Astrocyte (in vitro differentiated cells and primary cell): ENCODE data around the gene NKX6-1. TPM values are rescaled to one million over a fixed set of nuclear protein-coding genes. Genes with fewer than 3 reads are reported as not detected.
A peak's percentile ranks its signal among the peaks of the same experiment; 100 is the strongest.

Source experiments
- DNase-seq: peaks from one replicate; pipeline ENCODE4 v3.0.0-alpha.2; 2010; ENCODE audit warnings: low read depth
- FAIRE-seq: peaks from 2 replicates; lab custom pipeline; 2011; peaks lifted over from hg19 to GRCh38; lab: Jason Lieb, UNC
- H2AFZ ChIP-seq: 2 replicates; pipeline ENCODE4 v1.6.0; 2012; ENCODE audit warnings: low read depth, low read length, inconsistent platforms
- H3K27ac ChIP-seq: 2 replicates; pipeline ENCODE4 v1.5.1; 2011; ENCODE audit warnings: low read depth, low read length, inconsistent platforms
- H3K27me3 ChIP-seq: 2 replicates; pipeline ENCODE4 v1.6.0; 2011; ENCODE audit warnings: low read length, inconsistent platforms; ENCODE audit not compliant: insufficient read depth
- H3K36me3 ChIP-seq: 2 replicates; pipeline ENCODE4 v1.5.1; 2011; ENCODE audit warnings: low read length, inconsistent platforms; ENCODE audit not compliant: insufficient read depth
- H3K4me1 ChIP-seq: 2 replicates; pipeline ENCODE4 v1.5.1; 2011; ENCODE audit warnings: low read length, inconsistent platforms; ENCODE audit not compliant: insufficient read depth
- H3K4me2 ChIP-seq: 2 replicates; pipeline ENCODE4 v1.6.0; 2012; ENCODE audit warnings: low read length, inconsistent platforms
- H3K4me3 ChIP-seq: 2 replicates; pipeline ENCODE4 v1.5.1; 2011; ENCODE audit warnings: low read depth, mild to moderate bottlenecking, low read length, inconsistent platforms; ENCODE audit not compliant: insufficient read depth
- H3K79me2 ChIP-seq: 2 replicates; pipeline ENCODE4 v1.6.0; 2012; ENCODE audit warnings: mild to moderate bottlenecking, low read length, inconsistent platforms; ENCODE audit not compliant: insufficient read depth
- H3K9ac ChIP-seq: 2 replicates; pipeline ENCODE4 v1.6.0; 2012; ENCODE audit warnings: mild to moderate bottlenecking, low read length, inconsistent platforms
- H3K9me3 ChIP-seq: 2 replicates; pipeline ENCODE4 v1.5.1; 2012; ENCODE audit warnings: low read depth, mild to moderate bottlenecking, low read length, inconsistent platforms; ENCODE audit not compliant: insufficient read depth
- H4K20me1 ChIP-seq: 2 replicates; pipeline ENCODE4 v1.6.0; 2012; ENCODE audit warnings: low read length, inconsistent platforms; ENCODE audit not compliant: insufficient read depth
- H3K27ac Mint-ChIP-seq: one replicate; pipeline ENCODE4 v1.8.0; 2021; ENCODE audit warnings: mild to moderate bottlenecking, mixed read lengths; ENCODE audit not compliant: unreplicated experiment
- H3K27me3 Mint-ChIP-seq: one replicate; pipeline ENCODE4 v1.8.0; 2021; ENCODE audit warnings: low read depth, mixed read lengths; ENCODE audit not compliant: unreplicated experiment
- H3K36me3 Mint-ChIP-seq: one replicate; pipeline ENCODE4 v1.8.0; 2021; ENCODE audit warnings: low read depth, mixed read lengths; ENCODE audit not compliant: unreplicated experiment
- H3K4me1 Mint-ChIP-seq: one replicate; pipeline ENCODE4 v1.8.0; 2021; ENCODE audit warnings: low read depth, mixed read lengths; ENCODE audit not compliant: unreplicated experiment
- H3K4me3 Mint-ChIP-seq: one replicate; pipeline ENCODE4 v1.8.0; 2021; ENCODE audit warnings: mild to moderate bottlenecking, moderate library complexity, mixed read lengths; ENCODE audit not compliant: unreplicated experiment
- H3K9me3 Mint-ChIP-seq: one replicate; pipeline ENCODE4 v1.8.0; 2021; ENCODE audit warnings: mild to moderate bottlenecking, mixed read lengths; ENCODE audit not compliant: unreplicated experiment
- EZH2 ChIP-seq: IDR thresholded peaks from 2 replicates; pipeline ENCODE4 v1.6.1; 2012; ENCODE audit warnings: mild to moderate bottlenecking, low read length, inconsistent platforms; ENCODE audit not compliant: insufficient read depth
- total RNA-seq: library from RNA; stranded (reverse); gene quantifications from 2 replicates; pipeline ENCODE4 v1.2.1, GENCODE V29; 2021
- TF ChIP-seq, protein P1 (sequence below): IDR thresholded peaks from 2 replicates; pipeline ENCODE4 v1.5.1; 2011; ENCODE audit warnings: low read depth, mild to moderate bottlenecking, inconsistent platforms, low read length, moderate library complexity; ENCODE audit not compliant: insufficient read depth

NKX6-1 gene
- total RNA-seq, 1 donor from 2014 or later, result 0.14 TPM

DNA sequence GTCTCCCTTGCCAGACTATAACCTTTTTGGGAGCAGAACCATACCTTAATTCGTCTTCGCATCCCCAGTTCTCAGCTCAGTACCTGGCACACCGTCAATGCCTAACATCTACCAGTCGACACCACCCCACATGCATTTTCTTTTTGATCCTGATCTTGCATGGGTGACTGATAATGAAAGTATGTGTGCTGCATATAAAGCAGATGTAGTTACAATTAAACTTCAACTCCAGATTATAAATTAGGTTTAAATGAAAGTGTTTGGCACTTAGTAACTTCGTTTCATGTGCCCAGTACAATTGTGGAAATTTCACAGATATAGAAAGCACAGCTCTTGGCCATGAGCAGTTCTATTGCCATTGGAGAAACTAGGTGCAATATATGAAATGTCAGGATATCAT, 8.8 kb upstream of the NKX6-1 start:
- no peak for TF ChIP-seq EZH2
- TF ChIP-seq, protein P1, sequence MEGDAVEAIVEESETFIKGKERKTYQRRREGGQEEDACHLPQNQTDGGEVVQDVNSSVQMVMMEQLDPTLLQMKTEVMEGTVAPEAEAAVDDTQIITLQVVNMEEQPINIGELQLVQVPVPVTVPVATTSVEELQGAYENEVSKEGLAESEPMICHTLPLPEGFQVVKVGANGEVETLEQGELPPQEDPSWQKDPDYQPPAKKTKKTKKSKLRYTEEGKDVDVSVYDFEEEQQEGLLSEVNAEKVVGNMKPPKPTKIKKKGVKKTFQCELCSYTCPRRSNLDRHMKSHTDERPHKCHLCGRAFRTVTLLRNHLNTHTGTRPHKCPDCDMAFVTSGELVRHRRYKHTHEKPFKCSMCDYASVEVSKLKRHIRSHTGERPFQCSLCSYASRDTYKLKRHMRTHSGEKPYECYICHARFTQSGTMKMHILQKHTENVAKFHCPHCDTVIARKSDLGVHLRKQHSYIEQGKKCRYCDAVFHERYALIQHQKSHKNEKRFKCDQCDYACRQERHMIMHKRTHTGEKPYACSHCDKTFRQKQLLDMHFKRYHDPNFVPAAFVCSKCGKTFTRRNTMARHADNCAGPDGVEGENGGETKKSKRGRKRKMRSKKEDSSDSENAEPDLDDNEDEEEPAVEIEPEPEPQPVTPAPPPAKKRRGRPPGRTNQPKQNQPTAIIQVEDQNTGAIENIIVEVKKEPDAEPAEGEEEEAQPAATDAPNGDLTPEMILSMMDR, result no peak
- no peak overlapping the region for H3K27ac Mint-ChIP-seq
- peaks cover 1% of the 10 kb centered on the region for H3K4me1 Mint-ChIP-seq
- no peak overlapping the region for H3K4me2 ChIP-seq
- peaks cover 14% of the 10 kb centered on the region for H3K27me3 Mint-ChIP-seq
- no peak overlapping the region for H3K27ac ChIP-seq
- H3K4me1 ChIP-seq, result no peaks in the 10 kb centered on the region
- H2AFZ ChIP-seq, result no peak overlapping the region
- H4K20me1 ChIP-seq, result no peaks in the 10 kb centered on the region
- peaks cover 20% of the 10 kb centered on the region for H3K27me3 ChIP-seq
- H3K9ac ChIP-seq, result no peak overlapping the region
- no peak for DNase-seq
- no peak overlapping the region for H3K4me3 Mint-ChIP-seq
- no peaks in the 10 kb centered on the region for H3K79me2 ChIP-seq
- H3K36me3 ChIP-seq, result no peaks in the 10 kb centered on the region
- H3K36me3 Mint-ChIP-seq, result no peaks in the 10 kb centered on the region
- no peak overlapping the region for H3K4me3 ChIP-seq
- no peak for FAIRE-seq
- peaks cover 6% of the 10 kb centered on the region for H3K9me3 Mint-ChIP-seq
- H3K9me3 ChIP-seq, result no peaks in the 10 kb centered on the region

DNA sequence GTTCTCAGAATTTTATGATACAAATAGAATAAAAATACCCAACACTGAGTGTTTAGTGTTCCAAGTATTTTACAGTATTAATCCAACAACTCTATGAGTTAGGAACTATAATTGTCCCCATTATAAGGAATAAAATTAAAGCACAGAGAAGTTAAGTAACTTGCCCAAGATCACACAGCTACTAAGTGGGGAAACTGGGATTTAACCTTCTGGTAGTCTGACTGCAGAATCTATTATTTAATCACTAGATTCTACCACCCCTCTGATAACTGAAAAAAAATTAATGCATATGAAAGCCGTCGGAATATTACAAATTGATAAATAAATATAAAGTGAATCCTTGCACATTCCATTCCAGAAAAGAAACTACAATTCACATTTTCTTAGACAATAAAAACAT, 5.7 kb upstream of the NKX6-1 start:
- Histone ChIP-seq H3K27ac (no peak overlapping the region), H3K79me2 (no peaks in the 10 kb centered on the region), H3K4me3 (no peak overlapping the region), H3K9ac (no peak overlapping the region), H4K20me1 (no peaks in the 10 kb centered on the region), H3K4me2 (no peak overlapping the region), H3K4me1 (no peaks in the 10 kb centered on the region), H3K27me3 (peaks cover 51% of the 10 kb centered on the region), H3K9me3 (peaks cover 6% of the 10 kb centered on the region), H2AFZ (no peak overlapping the region), H3K36me3 (no peaks in the 10 kb centered on the region)
- Mint-ChIP-seq H3K27ac (no peak overlapping the region), H3K27me3 (peaks cover 46% of the 10 kb centered on the region), H3K4me1 (peaks cover 3% of the 10 kb centered on the region), H3K4me3 (no peak overlapping the region), H3K36me3 (no peaks in the 10 kb centered on the region), H3K9me3 (peaks cover 21% of the 10 kb centered on the region)
- DNase-seq (no peak), FAIRE-seq (no peak)
- TF ChIP-seq EZH2, result no peak
- TF ChIP-seq, protein P1, result no peak

DNA sequence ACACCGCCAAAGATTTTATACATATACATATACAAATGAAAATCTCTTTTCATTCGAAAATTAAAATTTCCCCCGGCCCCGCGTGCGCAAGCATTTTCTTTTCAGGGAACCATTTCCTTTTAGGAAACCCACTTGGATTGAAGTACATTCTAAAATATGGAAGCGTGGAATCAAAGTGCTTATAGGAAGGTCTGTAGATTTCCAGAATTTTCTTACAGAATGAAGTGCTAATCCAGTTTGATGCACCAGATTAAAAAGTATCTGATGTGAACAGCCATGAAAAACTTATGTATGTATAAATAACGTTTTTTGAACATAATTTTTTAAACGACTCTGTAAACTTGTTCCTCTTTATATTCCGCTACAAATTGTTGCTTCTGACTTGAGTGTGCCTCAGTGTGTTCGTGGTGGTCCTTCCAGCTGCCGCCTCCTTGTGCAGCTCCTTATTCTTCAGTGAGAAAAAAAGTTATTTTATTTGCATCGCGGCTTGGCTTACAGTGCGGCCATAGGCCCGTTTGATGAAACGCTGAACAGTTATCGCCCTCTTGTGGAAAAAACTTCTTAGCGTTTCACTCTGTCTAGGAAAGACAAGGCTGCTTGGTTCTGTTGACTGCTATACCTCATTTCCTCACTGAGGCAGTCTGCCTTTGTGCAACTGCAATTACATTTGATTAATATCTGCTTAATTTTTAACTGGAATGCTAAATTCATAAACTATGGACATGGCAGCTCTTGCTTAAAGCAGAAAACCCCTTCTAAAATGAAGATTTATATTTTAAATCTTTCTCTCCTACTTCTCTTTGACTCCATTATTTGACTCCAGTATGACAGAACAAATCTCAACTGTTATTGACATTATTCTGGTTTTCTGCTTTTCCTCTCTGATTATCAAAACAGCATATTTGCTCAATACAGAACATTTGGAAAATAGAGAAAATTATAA, 4.7 kb upstream of the NKX6-1 start:
- peak; percentile 76 for FAIRE-seq

More for the DNA sequence above, 4.7 kb upstream of the NKX6-1 start:
- Mint-ChIP-seq H3K36me3 (no peaks in the 10 kb centered on the region), H3K4me3 (no peak overlapping the region), H3K9me3 (peaks cover 22% of the 10 kb centered on the region), H3K27ac (peak overlapping the region; percentile 51), H3K4me1 (peaks cover 3% of the 10 kb centered on the region), H3K27me3 (peaks cover 51% of the 10 kb centered on the region)
- no peaks in the 10 kb centered on the region for H4K20me1 ChIP-seq
- H3K9ac ChIP-seq, result no peak overlapping the region
- no peaks in the 10 kb centered on the region for H3K79me2 ChIP-seq
- TF ChIP-seq, protein P1, result peak; percentile 84
- TF ChIP-seq EZH2, result no peak
- H3K36me3 ChIP-seq, result no peaks in the 10 kb centered on the region
- peak overlapping the region; percentile 8 for H3K4me2 ChIP-seq
- H2AFZ ChIP-seq, result no peak overlapping the region
- H3K4me3 ChIP-seq, result no peak overlapping the region
- DNase-seq, result peak; percentile 34
- peaks cover 54% of the 10 kb centered on the region for H3K27me3 ChIP-seq
- peaks cover 6% of the 10 kb centered on the region for H3K9me3 ChIP-seq
- H3K4me1 ChIP-seq, result no peaks in the 10 kb centered on the region
- H3K27ac ChIP-seq, result no peak overlapping the region
